Measurements from ENCODE around the gene LYSMD4.

LYSMD4 gene

DNA sequence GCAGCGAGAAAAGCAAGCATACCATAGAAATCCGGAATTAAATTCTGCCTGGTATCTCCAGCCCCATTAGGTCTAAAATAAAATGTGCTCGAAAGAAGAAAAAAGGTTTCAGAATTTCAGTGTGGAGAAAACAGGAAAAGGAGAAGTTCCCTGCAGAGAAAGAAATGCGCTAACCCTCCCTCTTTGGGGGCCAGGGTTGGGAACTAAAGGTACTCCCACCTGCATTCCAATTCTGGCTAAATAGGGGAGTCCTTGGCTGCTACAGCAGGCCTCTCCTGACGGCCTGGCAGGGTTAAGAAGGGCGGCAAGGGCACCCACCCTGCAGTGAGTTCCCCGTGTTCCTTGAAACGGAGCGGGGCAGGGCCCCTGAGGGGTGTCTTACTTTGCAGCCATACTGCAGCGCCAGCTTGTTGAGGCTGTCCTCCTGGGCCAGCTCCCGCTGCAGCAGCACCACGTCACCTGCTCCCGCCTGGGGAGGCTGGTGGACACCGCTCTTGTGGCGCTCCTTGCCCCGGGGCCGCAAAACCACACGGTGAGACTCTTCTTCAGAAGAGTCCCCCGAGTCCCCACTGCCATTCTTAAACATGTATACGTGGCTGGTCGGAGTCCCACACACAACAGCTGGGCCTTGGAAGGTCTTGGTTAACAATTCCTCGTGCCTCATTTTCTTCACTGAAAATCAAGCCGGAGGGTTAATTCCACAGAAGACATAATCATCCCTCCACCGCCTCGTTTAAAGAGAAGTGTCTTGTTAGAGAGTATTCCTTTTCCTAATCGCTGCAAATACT is 1.7 kb downstream of the LYSMD4 start:
- no peak for DNase-seq (ENCODE audit: low read depth in 2 of 2)

DNA sequence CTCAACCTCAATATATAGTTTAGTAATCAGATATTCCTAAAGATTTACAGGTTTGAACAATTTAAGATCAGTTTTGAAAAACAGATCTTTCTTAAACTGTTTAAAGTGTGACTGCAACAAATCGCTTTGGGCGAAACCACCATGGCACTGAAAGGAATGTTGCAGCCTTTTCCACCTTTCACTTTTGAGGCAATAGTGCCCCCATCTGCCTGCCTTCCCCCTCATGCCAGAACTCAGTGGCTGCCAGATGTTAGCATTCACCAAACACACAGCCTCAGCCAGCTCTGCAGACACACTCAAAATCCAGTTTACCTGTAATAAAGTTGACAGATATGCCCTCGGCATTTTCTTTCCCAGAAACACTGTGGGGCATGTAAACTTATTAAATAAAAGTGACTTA is 3.3 kb downstream of the LYSMD4 start:
- DNase-seq (ENCODE audit: low read depth in 2 of 2) = no peak

DNA sequence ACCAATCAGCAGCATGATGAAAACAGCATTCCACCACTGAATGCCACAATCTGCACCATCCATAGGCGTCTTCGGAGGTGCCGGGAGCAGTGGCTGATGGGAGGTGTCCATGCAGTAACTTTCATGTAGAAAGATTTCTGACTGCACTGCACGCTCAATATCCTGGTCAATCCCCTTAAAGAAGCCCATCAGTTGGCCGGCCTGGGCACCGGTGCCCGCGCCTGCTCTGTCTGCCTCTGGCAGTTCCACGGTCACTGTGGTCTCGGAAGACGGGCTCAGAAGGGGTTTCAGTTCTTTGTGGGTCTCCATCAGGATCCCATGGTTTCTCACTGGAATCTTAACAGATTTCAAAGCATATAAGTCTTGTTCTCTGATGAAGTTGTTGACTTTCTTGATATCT is 3.9 kb downstream of the LYSMD4 start:
- no peak for DNase-seq (ENCODE audit: low read depth in 2 of 2)

DNA sequence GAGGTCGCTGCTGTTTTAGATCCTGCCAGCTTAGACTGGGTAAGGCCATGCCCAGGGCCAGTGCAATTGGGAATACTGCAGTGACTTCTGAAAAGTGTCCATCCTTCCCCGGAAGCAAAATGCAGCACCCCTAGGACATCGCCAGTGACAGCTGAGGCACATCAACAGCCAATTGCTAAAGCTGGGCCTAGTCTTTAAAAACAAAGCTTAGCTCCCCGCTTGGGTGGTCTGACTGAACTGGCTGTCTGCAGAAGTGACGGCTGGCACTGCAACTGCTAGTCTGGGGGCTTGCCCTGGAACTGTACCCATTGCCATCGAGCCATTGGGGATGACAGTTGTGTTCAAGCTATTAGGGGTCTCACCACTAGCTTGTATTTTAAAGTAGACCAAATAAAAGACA is 4.3 kb downstream of the LYSMD4 start:
- no peak for DNase-seq (ENCODE audit: low read depth in 2 of 2)

DNA sequence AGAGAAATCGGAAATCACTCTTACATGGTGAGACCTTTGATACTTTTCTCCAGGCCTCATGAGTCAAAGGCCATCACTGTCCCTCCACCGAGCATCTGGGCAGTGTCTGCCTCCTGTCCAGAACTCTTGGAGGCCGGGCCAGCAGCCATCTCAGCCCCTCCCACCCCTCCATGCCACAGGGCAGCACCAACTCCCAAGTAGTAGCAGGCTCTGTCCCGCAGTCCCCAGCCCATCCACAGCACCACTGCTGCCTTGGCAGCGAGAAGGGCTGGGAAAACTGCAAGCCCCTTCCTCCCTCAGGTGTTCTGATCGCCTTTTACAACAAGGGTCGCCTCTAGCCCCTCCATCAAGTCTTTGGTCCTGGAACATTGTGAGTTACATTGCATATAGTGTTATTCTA is 5.5 kb downstream of the LYSMD4 start:
- DNase-seq (ENCODE audit: low read depth in 2 of 2) = no peak

DNA sequence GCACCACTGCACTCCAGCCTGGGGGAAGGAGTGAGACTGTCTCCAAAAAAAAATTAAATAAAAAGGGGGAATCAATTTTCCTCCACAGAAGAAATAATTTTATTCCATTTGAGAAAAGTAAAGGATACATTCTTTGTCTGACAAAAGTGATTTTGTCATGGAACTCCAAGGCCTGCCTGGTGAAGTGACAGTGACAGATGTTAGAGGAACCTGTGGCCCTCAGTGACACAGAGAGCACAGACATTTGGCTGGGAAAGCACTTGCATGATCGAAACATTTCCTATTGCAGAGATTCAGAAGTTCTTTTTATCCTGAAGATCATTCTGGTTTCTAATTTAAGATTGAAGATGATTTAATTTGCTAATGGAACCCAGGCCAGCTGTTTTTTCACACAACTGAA is 5.9 kb downstream of the LYSMD4 start:
- DNase-seq (ENCODE audit: low read depth in 2 of 2) = no peak

DNA sequence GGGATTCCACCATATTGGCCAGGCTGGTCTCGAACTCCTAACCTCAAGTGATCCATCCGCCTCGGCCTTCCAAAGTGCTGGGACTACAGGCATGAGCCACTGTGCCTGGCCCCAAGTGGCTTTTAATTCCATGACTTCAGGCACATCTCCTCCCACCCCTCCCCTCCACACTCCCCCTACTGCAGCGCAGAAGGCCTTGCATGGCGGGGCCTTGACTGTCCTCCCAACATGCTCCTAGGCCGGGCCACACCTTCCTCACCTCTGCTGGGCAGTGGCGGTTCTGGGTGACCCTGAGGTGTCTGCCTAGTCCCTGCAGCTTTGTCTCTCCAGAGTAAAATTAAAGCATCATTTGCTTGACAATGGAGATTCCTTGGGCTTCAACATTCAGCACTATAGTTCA is 6.9 kb downstream of the LYSMD4 start:
- DNase-seq (ENCODE audit: low read depth in 2 of 2) = no peak

DNA sequence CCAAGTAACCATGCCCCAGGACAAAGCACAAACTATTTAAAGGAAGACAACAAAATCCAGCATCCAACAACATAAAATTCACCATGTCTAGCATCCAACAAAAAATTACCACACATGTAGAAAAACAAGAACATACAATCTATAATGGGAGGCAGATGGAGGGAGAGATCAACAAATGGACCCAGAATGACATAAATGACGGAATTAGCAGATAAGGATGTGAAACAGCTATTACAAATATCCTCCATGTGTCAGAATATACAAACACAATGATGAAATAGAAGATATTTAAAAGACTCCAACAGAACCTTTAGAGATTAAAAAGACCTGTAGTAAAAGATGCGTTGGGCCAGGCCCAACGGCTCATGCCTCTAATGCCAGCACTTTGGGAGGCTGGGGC is 10.8 kb downstream of the LYSMD4 start:
- DNase-seq (ENCODE audit: low read depth in 2 of 2) = no peak

DNA sequence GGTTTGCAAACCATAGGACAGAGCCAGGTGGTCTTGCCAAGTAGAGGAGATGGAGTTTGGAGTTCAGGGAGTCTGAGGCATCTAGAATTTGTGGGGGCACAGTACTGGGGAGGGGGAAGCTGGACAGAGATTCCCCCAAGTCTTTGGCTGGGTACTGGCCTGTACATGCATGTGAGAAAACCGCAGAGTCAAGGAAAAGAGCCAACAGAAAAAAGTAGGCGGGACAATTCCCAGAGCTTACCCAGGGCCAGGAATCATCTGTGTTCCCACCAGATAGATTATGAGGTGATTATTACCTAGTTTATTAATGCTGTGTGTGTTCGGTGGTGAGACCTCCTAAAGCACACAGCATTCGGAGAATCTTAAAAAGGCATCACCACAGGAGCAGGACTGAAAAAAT is 11.3 kb downstream of the LYSMD4 start:
- DNase-seq (ENCODE audit: low read depth in 2 of 2) = no peak

DNA sequence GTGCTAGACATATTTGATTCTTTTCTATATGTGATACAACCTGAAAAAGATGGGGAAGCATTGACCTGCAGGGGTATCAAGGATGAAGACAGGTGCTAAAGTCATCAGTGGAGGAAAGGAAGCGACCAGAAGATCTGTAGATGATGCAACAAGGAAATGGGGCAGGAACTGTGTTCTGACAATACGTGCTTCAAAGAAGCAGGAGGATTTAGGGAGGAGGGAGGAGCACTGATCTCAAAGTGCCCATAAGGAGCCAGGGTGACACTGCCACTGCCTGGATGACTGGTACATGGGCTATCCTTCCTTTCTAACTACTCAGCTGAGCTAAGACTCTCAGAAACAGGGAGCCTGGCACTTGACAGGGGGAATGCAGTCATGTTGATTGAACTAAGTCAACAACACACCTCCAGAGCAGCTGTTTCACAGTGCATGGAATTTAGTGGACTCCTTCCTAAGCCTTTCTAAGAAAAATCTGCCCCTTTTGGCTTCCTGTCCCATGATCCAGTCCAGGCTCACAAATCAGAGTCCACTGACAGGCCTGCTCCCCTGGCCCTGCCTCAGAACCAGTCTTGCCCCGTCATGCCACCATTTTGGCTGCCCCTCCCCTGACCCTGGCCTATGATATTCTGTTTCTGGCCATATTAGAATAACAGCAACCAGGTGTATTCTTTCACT is 12.0 kb downstream of the LYSMD4 start:
- no peak for DNase-seq (ENCODE audit: low read depth in 2 of 2)

DNA sequence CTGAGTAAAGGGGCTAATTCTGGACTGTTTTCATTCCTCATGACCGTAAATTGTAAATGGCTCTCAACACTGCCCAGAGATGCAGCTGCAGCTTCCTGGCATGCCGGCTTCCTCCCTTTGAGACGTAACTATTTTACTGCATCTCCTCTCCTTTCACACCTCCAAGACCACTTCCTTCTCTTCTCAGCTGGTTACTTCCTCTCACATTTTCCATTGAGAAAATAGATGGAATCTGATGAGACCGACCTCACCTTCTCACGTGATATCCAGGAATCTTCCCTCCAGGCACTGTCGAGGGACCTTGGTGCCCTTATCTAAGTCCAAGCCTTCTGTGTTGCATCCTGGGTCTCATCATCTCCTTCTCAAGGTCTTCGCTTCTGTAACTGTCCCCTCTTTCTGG is 12.7 kb downstream of the LYSMD4 start:
- no peak for DNase-seq (ENCODE audit: low read depth in 2 of 2)

DNA sequence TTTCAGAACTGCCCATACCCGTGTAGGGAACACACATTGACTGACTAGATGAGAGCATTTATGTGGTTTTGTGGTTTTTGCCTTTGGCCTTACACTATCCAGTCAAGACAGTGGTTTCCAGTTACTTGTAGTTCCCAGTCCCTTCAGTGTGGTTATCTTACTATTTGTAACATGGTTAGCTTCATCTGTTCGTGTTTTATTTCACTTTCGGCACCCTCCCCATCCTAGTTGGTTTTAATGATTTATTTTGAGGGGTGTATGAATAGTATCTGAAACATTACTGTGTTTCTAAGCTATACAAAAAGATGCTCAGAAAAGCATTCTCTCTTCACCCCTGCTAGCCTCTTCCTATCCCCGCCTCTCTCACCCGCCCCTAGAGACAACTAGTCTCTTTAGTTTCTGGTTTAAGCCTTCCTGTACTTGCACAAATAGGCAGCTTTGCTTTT is 14.1 kb downstream of the LYSMD4 start:
- DNase-seq (ENCODE audit: low read depth in 2 of 2) = no peak

DNA sequence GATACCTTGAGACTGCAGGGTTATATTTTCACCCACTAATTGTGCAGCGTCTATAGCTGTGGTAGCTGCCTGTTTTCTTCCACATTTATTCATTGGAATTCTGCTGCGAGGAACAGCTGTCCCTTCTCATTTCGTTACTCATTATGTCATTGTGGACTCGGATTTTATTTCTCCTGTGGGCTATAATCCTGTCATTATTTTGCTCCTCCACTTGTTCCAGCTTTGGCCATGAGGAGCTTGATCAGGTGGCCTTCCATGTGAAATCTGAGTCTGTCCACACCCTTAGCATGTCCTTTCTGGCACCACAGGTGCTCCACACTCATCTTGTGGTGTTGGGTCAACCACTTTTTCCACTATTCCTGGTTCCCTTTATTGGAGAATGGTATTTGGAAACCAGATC is 14.8 kb downstream of the LYSMD4 start:
- no peak for DNase-seq (ENCODE audit: low read depth in 2 of 2)

DNA sequence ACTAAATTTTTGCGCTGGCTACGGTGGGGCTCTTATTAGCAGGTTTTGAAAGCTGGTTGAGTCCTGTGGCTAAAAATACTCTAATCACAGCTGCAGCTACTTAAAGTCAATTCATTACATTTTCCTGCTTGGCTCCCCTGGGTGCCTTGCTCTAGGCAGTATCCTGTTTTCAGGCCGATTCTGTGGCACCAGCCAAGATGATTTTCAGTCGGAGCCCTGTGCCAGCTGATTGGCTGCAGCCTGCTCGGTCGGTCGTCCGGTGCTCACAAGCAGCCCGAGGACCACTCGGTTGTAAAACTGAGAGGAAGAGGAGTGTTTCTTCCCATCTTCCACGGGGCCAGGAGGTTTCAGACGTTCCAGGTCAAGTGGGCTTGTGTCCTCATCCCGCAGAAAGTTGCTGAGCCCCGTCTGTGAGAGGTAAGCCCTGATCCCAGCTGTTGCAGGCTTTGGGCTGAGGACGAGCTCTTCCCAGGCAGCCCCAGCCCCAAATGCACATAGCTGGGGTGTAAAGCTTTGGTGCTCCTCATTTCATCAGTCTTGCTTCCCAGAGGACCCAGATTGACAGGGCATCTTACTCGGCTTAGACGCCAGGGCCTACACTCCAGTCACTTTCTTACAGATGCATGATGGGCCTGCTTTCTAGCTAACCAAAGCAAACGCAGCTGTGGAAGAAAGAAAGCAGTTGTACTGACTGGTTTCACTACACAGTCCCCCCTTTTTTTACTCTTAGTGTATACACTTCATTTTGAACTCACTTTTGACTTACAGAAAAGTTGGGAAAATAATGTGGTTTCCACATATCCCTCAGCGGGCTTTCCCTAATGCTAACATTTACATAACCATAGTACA is 15.9 kb downstream of the LYSMD4 start:
- no peak for DNase-seq (ENCODE audit: low read depth in 2 of 2)

DNA sequence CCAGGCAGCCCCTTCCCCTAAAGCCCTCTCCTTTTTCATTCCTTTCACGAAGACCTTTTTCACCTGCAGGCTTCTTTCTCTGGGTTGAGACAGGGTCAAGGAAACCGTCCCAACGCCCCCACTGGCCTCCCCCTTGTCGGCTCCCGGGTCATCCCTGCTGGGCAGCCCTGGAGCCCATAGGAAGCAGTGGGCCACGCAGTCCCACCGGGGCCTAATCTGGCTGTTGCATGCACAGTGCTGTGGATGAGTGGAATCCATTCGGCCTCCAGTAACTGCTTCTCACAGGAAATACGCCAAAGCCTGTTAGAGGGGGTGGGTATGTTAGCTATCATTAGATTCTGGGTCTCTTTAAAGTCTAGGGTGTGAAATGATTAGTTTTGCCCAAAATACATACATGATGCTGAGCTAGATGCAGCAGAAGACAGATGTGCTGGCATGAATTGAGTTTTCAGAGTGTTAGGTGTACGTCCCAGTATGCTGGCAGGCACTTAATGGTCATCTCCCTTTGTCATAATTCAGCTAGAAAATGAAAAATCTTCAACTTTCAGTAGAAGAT is 16.6 kb downstream of the LYSMD4 start:
- no peak for DNase-seq (ENCODE audit: low read depth in 2 of 2)

DNA sequence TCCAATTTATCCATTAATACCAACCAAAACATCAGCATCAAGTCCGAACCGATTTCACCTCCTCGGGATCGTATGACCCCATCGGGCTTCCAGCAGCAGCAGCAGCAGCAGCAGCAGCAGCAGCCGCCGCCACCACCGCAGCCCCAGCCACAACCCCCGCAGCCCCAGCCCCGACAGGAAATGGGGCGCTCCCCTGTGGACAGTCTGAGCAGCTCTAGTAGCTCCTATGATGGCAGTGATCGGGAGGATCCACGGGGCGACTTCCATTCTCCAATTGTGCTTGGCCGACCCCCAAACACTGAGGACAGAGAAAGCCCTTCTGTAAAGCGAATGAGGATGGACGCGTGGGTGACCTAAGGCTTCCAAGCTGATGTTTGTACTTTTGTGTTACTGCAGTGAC is 20.8 kb downstream of the LYSMD4 start:
- no peak for DNase-seq (ENCODE audit: low read depth in 2 of 2)

DNA sequence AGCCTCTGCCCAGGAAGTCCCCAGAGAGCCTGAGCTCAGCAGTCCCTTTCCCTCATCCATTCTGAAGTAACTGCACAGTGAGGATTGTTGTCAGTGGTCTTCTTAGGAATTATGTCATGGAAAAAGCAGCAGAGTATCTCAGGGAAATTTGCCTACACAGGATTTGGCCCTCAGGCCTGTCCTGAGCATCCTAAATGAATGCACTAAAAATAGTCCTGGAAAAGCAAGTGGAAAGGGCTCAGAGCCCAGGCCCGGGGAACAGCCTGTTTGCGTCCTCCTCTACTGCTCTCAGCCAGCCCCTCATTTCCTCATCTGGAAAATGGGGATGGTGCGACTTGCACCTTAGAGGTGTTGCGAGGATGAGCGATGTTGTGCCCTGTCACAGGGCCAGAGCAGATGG is 21.6 kb downstream of the LYSMD4 start:
- DNase-seq (ENCODE audit: low read depth in 2 of 2) = no peak

DNA sequence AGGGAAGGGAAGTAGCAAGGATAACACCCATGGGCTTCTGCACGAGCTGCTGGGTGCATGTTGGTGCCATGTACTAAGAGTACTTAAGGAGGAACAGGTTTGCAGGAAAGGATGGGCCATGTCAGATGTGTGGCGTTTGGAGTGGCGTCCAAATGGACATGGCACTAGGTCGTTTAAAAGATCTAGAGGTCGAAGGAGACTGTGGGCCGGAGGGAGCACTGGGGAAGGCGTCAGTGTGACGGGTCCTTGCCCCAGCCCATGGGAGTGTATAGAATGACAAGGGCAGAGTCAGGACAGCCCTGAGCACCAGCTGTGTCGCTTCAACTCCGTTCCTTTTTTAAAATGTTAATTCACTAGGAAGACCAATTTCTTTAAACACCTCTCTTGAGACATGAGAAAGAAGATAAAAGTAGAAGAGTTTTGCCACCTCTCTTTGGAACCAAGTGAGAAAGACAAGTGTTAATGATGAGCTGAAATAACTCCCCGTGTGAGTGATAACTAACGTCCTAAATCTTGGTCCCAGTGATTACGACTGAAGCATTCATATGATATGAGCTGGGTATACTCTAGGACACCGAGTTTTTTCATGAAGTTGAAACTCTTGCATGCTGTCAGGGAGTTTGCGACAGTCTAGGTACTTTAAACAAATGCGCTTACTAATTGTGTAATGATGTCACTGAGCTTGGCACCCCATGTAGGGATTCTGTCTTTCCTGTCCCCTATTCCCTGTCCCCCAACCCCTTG is 23.8 kb downstream of the LYSMD4 start:
- DNase-seq (ENCODE audit: low read depth in 2 of 2) = no peak

DNA sequence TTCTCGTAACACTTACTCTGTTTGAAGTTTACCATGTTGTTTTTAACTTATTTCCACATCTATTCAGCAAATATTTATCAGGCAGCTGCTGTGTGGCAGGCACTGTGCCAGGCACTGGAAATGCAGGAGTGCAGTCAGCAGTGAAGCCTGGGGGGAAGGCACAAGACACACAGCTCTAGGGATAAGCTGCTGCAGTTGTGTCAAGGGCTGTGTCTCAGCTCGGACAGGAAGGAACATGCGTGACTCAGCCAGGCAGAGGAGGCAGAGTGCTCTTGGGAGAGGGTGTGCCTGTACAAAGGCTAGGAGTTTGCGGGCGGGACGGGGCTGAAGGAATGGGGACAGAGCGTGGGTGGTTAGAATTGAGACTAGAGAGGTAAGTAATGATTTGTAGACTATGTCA is 24.7 kb downstream of the LYSMD4 start:
- no peak for DNase-seq (ENCODE audit: low read depth in 2 of 2)

DNA sequence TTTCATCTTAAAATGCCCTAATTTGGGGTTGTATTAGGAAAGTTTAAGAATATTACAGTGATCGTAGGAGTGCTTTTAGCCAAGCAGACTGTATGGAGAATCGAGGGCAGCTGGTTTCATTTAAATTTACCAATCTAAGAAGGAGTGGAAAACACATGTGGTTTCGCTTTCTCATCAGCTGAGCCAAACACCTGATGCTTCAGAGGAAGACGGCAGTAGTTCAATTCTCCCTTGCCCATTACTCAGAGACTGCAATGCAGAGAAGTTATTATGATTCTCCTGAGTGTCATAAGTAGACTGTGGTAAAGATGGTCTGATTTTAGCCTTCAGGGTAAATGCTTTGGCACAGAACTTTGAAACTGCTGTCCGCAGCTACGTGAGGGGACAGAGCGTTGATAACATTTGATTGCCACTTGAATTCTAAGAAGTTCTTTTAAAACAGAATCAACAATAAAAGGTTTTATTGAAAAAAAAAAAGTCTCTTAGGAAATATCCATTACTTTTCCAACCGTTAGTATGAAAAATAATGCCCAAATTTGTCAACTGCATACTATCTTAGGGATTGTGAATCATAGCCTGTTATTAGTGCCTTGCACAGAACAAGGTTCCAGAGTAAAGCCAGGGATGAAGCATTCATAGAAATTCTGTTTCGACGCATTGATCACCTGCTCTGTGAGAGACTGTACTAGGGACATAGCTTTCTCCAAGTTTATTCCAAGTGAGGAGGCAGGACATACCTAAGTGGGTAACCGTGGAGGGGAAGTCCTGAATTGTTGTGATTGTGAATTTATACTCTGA is 25.6 kb downstream of the LYSMD4 start:
- DNase-seq (ENCODE audit: low read depth in 2 of 2) = no peak
